K562 (cell line): ENCODE results near the gene CEBPB. TPM values are rescaled to one million over a fixed set of nuclear protein-coding genes. Genes with fewer than 3 reads are reported as not detected.
A peak's percentile ranks its signal among the peaks of the same experiment; 100 is the strongest.

ENCODE experiments used
- CBX2 ChIP-seq: fragments of 200-600 bp; sonication (generic); IDR thresholded peaks from one replicate; pipeline ENCODE4 v1.6.1; 2012; ENCODE audit warnings: mild to moderate bottlenecking, low read length, inconsistent platforms; ENCODE audit not compliant: insufficient read depth, poor library complexity, severe bottlenecking
- MGA ChIP-seq: fragments of 450-650 bp; IDR thresholded peaks from 2 replicates; pipeline ENCODE4 v1.6.1; 2016; ENCODE audit warnings: mild to moderate bottlenecking, moderate library complexity
- PHF8 ChIP-seq: fragments of 200-600 bp; sonication (generic); IDR thresholded peaks from 2 replicates; pipeline ENCODE4 v1.6.1; 2012; ENCODE audit warnings: mixed run types, mild to moderate bottlenecking, inconsistent platforms, low read length, moderate library complexity, borderline replicate concordance
- POLR2A ChIP-seq: fragments of 450-650 bp; conservative IDR thresholded peaks from 2 replicates; pipeline ENCODE4 v1.6.1; 2016
- RBM25 ChIP-seq: fragments of 200-400 bp; formaldehyde crosslinking; IDR thresholded peaks from 2 replicates; pipeline ENCODE4 v1.6.1; 2018; ENCODE audit warnings: low read length, low read depth, moderate library complexity; ENCODE audit not compliant: severe bottlenecking
- RERE ChIP-seq: sonication (generic); formaldehyde crosslinking; IDR thresholded peaks from 2 replicates; pipeline ENCODE4 v1.8.0; 2023; ENCODE audit warnings: missing genetic modification reagents, mild to moderate bottlenecking, borderline replicate concordance
- SRSF9 ChIP-seq: fragments of 200-400 bp; formaldehyde crosslinking; IDR thresholded peaks from 2 replicates; pipeline ENCODE4 v1.6.1; 2017; ENCODE audit warnings: low read depth, low read length, borderline replicate concordance
- TBL1XR1 ChIP-seq, 2 experiments: IDR thresholded peaks; 2 replicates each; pipeline ENCODE4 v1.6.1; 2012; ENCODE audit warnings: improper control_type of control experiment in 2 of 2, low read length in 2 of 2, mild to moderate bottlenecking in 1 of 2
- WHSC1 ChIP-seq: IDR thresholded peaks from one replicate; pipeline ENCODE4 v1.6.1; 2012; ENCODE audit warnings: low read length, control low read depth, inconsistent platforms
- ZNF707 ChIP-seq: fragments of 250-450 bp; sonication (Bioruptor Pico); conservative IDR thresholded peaks from 2 replicates; pipeline ENCODE4 v1.8.0; 2022; ENCODE audit warnings: inconsistent platforms, mild to moderate bottlenecking, moderate library complexity
- ZNF717 ChIP-seq: fragments of 250-450 bp; sonication (Bioruptor Pico); IDR thresholded peaks from 2 replicates; pipeline ENCODE4 v1.5.0; 2021
- polyA plus RNA-seq, 8 experiments: library from polyadenylated mRNA; depleted of rRNA in 4 of 8; stranded (reverse) in 5 of 8; unstranded in 3 of 8; fragments of >200 nt; fragmentation: Nextera tagmentation in 2 of 8; fragmentation: Illumina TruSeq in 1 of 8; extraction: Ambion mirVana in 2 of 8; extraction: Trizol in 1 of 8; gene quantifications; 2 replicates each; pipeline versions ENCODE4 v1.2.1 to v1.2.3, GENCODE V29; 2011 to 2014; ENCODE audit warnings: inconsistent platforms in 1 of 8, missing spikeins in 1 of 8
- total RNA-seq, 7 experiments: library from RNA; depleted of rRNA in 6 of 7; stranded (reverse); fragments of >200 nt in 6 of 7; fragmentation: Illumina TruSeq in 2 of 7; extraction: Trizol in 2 of 7; gene quantifications; 2 replicates each; pipeline versions ENCODE4 v1.2.1 to v1.2.3, GENCODE V29; 2011 to 2021; ENCODE audit warnings: low replicate concordance in 1 of 7

The CEBPB gene
- total and polyA plus RNA-seq, 9 of the 15 experiments (the other 6 are each of a cell fraction or from before 2014, with no cell fraction given) = 1.2 to 72.6 (median 7.8) TPM

DNA sequence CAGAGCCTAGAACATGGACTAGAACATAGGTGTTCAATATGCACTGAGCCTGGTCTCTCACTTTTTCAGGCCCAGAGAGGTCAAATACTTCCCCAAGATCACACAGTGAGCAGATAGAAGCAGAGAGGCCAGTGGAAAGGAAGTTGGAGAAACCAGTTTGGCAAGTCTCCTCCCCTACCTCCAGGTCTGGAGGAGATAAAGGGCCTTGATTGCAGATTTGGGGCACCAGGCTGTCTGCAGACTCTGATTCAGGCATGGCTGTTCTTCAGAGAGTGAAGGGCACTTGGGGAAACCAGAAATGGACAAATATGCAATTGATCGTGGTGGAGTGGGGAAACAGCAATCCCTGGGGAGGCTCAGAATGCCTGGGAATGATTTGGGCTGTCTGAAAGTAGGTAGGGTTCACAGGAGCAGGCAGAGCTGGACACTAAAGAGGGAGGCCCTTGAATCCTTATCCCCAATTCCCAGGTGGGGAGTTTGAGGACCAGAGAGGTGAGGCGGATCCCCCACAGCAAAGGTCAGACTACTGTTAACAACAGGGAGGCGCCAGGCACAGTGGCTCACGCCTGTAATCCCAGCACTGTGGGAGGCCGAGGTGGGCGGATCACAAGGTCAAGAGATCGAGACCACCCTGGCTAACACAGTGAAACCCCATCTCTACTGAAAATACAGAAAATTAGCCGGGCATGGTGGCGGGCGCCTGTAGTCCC is 39.4 kb upstream of the CEBPB start (continued):
- TF ChIP-seq MGA (no peak), ZNF707 (CRISPR knock-in tag) (no peak), RERE (no peak), PHF8 (no peak), TBL1XR1 (IDR thresholded peaks at IDR 0.05; ENCODE audit: low read length in 2 of 2) (peak in 1 of 2 experiments; percentile 54; a peak in 1 of 4 replicates), RBM25 (peak; percentile 58), POLR2A (no peak), CBX2 (no peak), SRSF9 (no peak), WHSC1 (no peak), ZNF717 (no peak)
